Adrenal gland (tissue), 5 donors: ENCODE measurements around the gene CPB2.

ENCODE experiments used
- CTCF ChIP-seq, 6 experiments: fragments of 450-650 bp in 4 of 6; fragments of 200-600 bp in 2 of 6; sonication (generic) in 1 of 6; IDR thresholded peaks; 1 replicate in 5 of 6; 2 replicates in 1 of 6; pipeline versions ENCODE4 v1.5.1 to v1.8.0; 2016 to 2021; ENCODE audit warnings: antibody characterized with exemption in 6 of 6, mild to moderate bottlenecking in 2 of 6, moderate library complexity in 1 of 6
- POLR2A ChIP-seq, 2 donors: fragments of 450-650 bp; IDR thresholded peaks; one replicate each; pipeline ENCODE4 v1.6.1; 2017; ENCODE audit warnings: antibody characterized with exemption in 2 of 2, mild to moderate bottlenecking in 2 of 2, moderate library complexity in 1 of 2
- donor health status: DM: no; HTN: no; CAD: no.

DNA sequence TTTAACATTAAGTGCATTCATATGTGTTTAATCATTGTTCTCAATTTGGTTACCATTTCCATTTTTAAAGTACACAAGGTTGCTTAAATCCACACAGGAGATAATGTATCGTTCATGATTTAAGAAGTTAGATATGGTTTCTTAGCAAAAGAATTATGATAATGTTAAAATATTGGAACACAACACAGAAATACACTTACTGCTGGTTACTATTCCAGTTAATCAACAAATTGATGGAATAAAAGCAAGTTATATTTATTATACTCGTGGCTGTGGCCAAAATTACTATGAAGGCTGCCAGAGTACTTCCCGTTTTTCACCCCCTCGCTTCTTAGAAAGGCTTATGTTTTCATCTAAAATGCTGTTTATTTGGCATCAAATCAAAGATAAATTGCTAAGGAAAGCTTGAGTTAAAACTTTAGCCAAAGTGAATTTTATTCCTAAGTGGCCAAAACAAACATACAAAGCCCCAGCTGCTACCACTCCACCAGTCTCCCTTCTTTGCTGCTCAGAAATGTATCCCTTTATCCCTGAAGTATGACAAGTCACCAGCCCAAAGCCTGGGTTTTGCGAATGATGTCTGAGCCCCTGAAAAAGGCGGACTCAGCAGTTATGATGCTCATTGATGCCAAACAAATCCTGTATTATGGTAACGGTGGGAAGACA lies 49.4 kb upstream of the CPB2 start:
- TF ChIP-seq CTCF (IDR thresholded peaks at IDR 0.05) (no peak), POLR2A (IDR thresholded peaks at IDR 0.05) (no peak)
